Astrocyte (in vitro differentiated cells and primary cell): ENCODE results near the gene BCOR. TPM values are rescaled to one million over a fixed set of nuclear protein-coding genes. Genes with fewer than 3 reads are reported as not detected.

Source experiments
- DNase-seq: peaks from one replicate; pipeline ENCODE4 v3.0.0-alpha.2; 2010; ENCODE audit warnings: low read depth
- FAIRE-seq: peaks from 2 replicates; lab custom pipeline; 2011; peaks lifted over from hg19 to GRCh38; lab: Jason Lieb, UNC
- H2AFZ ChIP-seq: 2 replicates; pipeline ENCODE4 v1.6.0; 2012; ENCODE audit warnings: low read depth, low read length, inconsistent platforms
- H3K27ac ChIP-seq: 2 replicates; pipeline ENCODE4 v1.5.1; 2011; ENCODE audit warnings: low read depth, low read length, inconsistent platforms
- H3K27me3 ChIP-seq: 2 replicates; pipeline ENCODE4 v1.6.0; 2011; ENCODE audit warnings: low read length, inconsistent platforms; ENCODE audit not compliant: insufficient read depth
- H3K36me3 ChIP-seq: 2 replicates; pipeline ENCODE4 v1.5.1; 2011; ENCODE audit warnings: low read length, inconsistent platforms; ENCODE audit not compliant: insufficient read depth
- H3K4me1 ChIP-seq: 2 replicates; pipeline ENCODE4 v1.5.1; 2011; ENCODE audit warnings: low read length, inconsistent platforms; ENCODE audit not compliant: insufficient read depth
- H3K4me2 ChIP-seq: 2 replicates; pipeline ENCODE4 v1.6.0; 2012; ENCODE audit warnings: low read length, inconsistent platforms
- H3K4me3 ChIP-seq: 2 replicates; pipeline ENCODE4 v1.5.1; 2011; ENCODE audit warnings: low read depth, mild to moderate bottlenecking, low read length, inconsistent platforms; ENCODE audit not compliant: insufficient read depth
- H3K79me2 ChIP-seq: 2 replicates; pipeline ENCODE4 v1.6.0; 2012; ENCODE audit warnings: mild to moderate bottlenecking, low read length, inconsistent platforms; ENCODE audit not compliant: insufficient read depth
- H3K9ac ChIP-seq: 2 replicates; pipeline ENCODE4 v1.6.0; 2012; ENCODE audit warnings: mild to moderate bottlenecking, low read length, inconsistent platforms
- H3K9me3 ChIP-seq: 2 replicates; pipeline ENCODE4 v1.5.1; 2012; ENCODE audit warnings: low read depth, mild to moderate bottlenecking, low read length, inconsistent platforms; ENCODE audit not compliant: insufficient read depth
- H4K20me1 ChIP-seq: 2 replicates; pipeline ENCODE4 v1.6.0; 2012; ENCODE audit warnings: low read length, inconsistent platforms; ENCODE audit not compliant: insufficient read depth
- H3K27ac Mint-ChIP-seq: one replicate; pipeline ENCODE4 v1.8.0; 2021; ENCODE audit warnings: mild to moderate bottlenecking, mixed read lengths; ENCODE audit not compliant: unreplicated experiment
- H3K27me3 Mint-ChIP-seq: one replicate; pipeline ENCODE4 v1.8.0; 2021; ENCODE audit warnings: low read depth, mixed read lengths; ENCODE audit not compliant: unreplicated experiment
- H3K36me3 Mint-ChIP-seq: one replicate; pipeline ENCODE4 v1.8.0; 2021; ENCODE audit warnings: low read depth, mixed read lengths; ENCODE audit not compliant: unreplicated experiment
- H3K4me1 Mint-ChIP-seq: one replicate; pipeline ENCODE4 v1.8.0; 2021; ENCODE audit warnings: low read depth, mixed read lengths; ENCODE audit not compliant: unreplicated experiment
- H3K4me3 Mint-ChIP-seq: one replicate; pipeline ENCODE4 v1.8.0; 2021; ENCODE audit warnings: mild to moderate bottlenecking, moderate library complexity, mixed read lengths; ENCODE audit not compliant: unreplicated experiment
- H3K9me3 Mint-ChIP-seq: one replicate; pipeline ENCODE4 v1.8.0; 2021; ENCODE audit warnings: mild to moderate bottlenecking, mixed read lengths; ENCODE audit not compliant: unreplicated experiment
- EZH2 ChIP-seq: IDR thresholded peaks from 2 replicates; pipeline ENCODE4 v1.6.1; 2012; ENCODE audit warnings: mild to moderate bottlenecking, low read length, inconsistent platforms; ENCODE audit not compliant: insufficient read depth
- total RNA-seq: library from RNA; stranded (reverse); gene quantifications from 2 replicates; pipeline ENCODE4 v1.2.1, GENCODE V29; 2021
- TF ChIP-seq, protein P1 (sequence below): IDR thresholded peaks from 2 replicates; pipeline ENCODE4 v1.5.1; 2011; ENCODE audit warnings: low read depth, mild to moderate bottlenecking, inconsistent platforms, low read length, moderate library complexity; ENCODE audit not compliant: insufficient read depth

Gene BCOR
- total RNA-seq, 1 donor from 2014 or later, result 9.0 TPM

DNA sequence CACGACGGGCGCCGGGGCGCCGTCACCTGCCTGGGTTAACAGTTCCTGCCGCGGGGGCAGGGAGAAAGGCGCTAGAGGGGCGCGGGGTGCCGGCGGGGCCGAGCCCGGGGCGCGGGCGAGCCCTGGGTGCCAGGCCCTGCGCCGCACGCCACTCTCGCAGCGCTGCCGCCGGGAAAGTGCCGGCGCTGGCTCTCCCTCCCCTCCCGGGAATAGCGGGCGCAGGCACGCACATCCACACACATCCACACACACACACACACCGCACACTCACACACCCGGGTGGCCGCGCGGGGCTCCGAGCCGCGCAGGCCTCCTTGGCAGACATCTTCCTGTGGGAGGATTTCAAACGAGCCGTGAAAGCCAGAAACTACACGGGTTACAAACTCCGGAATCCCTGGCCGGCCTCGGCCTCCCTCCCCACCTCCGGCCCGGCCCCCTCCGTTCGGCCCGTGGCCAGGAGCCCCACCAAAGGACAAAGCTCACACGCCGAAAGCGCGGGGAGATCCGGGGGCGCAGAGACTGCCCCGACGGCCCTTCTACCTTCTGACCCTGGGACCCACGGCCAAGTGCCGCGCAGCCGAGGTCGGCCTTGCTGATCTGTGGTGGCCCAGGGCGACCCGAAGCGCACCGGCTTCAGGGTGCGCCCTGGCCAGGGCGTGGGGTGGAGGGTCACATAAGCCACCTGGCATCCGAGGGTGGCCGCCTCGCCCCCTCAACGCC is 92.3 kb downstream of the BCOR start:
- DNase-seq (no peak), FAIRE-seq (no peak)
- H3K9me3 ChIP-seq, result no peaks in the 10 kb centered on the region
- peaks cover 3% of the 10 kb centered on the region for H3K4me1 ChIP-seq
- Mint-ChIP-seq H3K27me3 (peaks cover 36% of the 10 kb centered on the region), H3K36me3 (no peaks in the 10 kb centered on the region), H3K27ac (no peak overlapping the region), H3K9me3 (peaks cover 2% of the 10 kb centered on the region), H3K4me3 (no peak overlapping the region), H3K4me1 (peaks cover 1% of the 10 kb centered on the region)
- H3K27ac ChIP-seq, result no peak overlapping the region
- H3K27me3 ChIP-seq, result no peaks in the 10 kb centered on the region
- H2AFZ ChIP-seq, result no peak overlapping the region
- no peak overlapping the region for H3K9ac ChIP-seq
- TF ChIP-seq EZH2, result peak; percentile 25
- TF ChIP-seq, protein P1, sequence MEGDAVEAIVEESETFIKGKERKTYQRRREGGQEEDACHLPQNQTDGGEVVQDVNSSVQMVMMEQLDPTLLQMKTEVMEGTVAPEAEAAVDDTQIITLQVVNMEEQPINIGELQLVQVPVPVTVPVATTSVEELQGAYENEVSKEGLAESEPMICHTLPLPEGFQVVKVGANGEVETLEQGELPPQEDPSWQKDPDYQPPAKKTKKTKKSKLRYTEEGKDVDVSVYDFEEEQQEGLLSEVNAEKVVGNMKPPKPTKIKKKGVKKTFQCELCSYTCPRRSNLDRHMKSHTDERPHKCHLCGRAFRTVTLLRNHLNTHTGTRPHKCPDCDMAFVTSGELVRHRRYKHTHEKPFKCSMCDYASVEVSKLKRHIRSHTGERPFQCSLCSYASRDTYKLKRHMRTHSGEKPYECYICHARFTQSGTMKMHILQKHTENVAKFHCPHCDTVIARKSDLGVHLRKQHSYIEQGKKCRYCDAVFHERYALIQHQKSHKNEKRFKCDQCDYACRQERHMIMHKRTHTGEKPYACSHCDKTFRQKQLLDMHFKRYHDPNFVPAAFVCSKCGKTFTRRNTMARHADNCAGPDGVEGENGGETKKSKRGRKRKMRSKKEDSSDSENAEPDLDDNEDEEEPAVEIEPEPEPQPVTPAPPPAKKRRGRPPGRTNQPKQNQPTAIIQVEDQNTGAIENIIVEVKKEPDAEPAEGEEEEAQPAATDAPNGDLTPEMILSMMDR, result no peak
- no peaks in the 10 kb centered on the region for H4K20me1 ChIP-seq
- no peaks in the 10 kb centered on the region for H3K36me3 ChIP-seq
- peak overlapping the region; percentile 60 for H3K4me2 ChIP-seq
- no peak overlapping the region for H3K4me3 ChIP-seq
- no peaks in the 10 kb centered on the region for H3K79me2 ChIP-seq

GRCh38 chrX:40004921-40005291 is 92.9 kb downstream of the BCOR start:
- Histone ChIP-seq H3K9me3 (no peaks in the 10 kb centered on the region), H3K4me3 (no peak overlapping the region), H3K9ac (no peak overlapping the region), H3K4me1 (peaks cover 3% of the 10 kb centered on the region), H4K20me1 (no peaks in the 10 kb centered on the region), H3K36me3 (no peaks in the 10 kb centered on the region), H3K79me2 (no peaks in the 10 kb centered on the region), H3K4me2 (peak overlapping the region; percentile 60), H2AFZ (no peak overlapping the region), H3K27ac (no peak overlapping the region), H3K27me3 (no peaks in the 10 kb centered on the region)
- Mint-ChIP-seq H3K9me3 (peaks cover 2% of the 10 kb centered on the region), H3K4me3 (no peak overlapping the region), H3K27me3 (peaks cover 37% of the 10 kb centered on the region), H3K4me1 (peaks cover 1% of the 10 kb centered on the region), H3K27ac (no peak overlapping the region), H3K36me3 (no peaks in the 10 kb centered on the region)
- no peak for DNase-seq
- no peak for FAIRE-seq
- TF ChIP-seq, protein P1, result no peak
- no peak for TF ChIP-seq EZH2

GRCh38 chrX:40004246-40004535 is 93.6 kb downstream of the BCOR start:
- Histone ChIP-seq H3K9me3 (no peaks in the 10 kb centered on the region), H3K27ac (no peak overlapping the region), H4K20me1 (no peaks in the 10 kb centered on the region), H3K4me2 (no peak overlapping the region), H3K4me3 (no peak overlapping the region), H3K79me2 (no peaks in the 10 kb centered on the region), H2AFZ (no peak overlapping the region), H3K9ac (no peak overlapping the region), H3K4me1 (peaks cover 3% of the 10 kb centered on the region), H3K36me3 (no peaks in the 10 kb centered on the region), H3K27me3 (no peaks in the 10 kb centered on the region)
- H3K27ac Mint-ChIP-seq, result no peak overlapping the region
- no peak overlapping the region for H3K4me3 Mint-ChIP-seq
- no peak for FAIRE-seq
- peaks cover 1% of the 10 kb centered on the region for H3K4me1 Mint-ChIP-seq
- DNase-seq, result no peak
- no peaks in the 10 kb centered on the region for H3K36me3 Mint-ChIP-seq
- TF ChIP-seq, protein P1, result no peak
- TF ChIP-seq EZH2, result no peak
- H3K27me3 Mint-ChIP-seq, result peaks cover 38% of the 10 kb centered on the region
- peaks cover 2% of the 10 kb centered on the region for H3K9me3 Mint-ChIP-seq
